Astrocyte of the spinal cord (primary cell): ENCODE measurements around the gene HIP1.

Source experiments
- DNase-seq: peaks from one replicate; pipeline ENCODE4 v3.0.0; 2011; ENCODE audit warnings: low read depth, low spot score
- H3K4me3 ChIP-seq: 2 replicates; pipeline ENCODE4 v1.5.1; 2011; ENCODE audit warnings: low read depth, mild to moderate bottlenecking, low read length, moderate library complexity
- CTCF ChIP-seq: IDR thresholded peaks from 2 replicates; pipeline ENCODE4 v1.5.1; 2012; ENCODE audit warnings: low read depth, mild to moderate bottlenecking, low read length, inconsistent platforms
- in situ Hi-C: cut with HindIII; loops from 2 replicates; pipeline ENCODE4 v1.10.0; 2017; ENCODE audit warnings: low sequenced_read_pairs

HIP1 gene

GRCh38 chr7:75660566-75661215, 78.0 kb downstream of the HIP1 start:
- TF ChIP-seq CTCF = no peak
- H3K4me3 ChIP-seq = no peak overlapping the region
- no peak for DNase-seq
- in situ Hi-C loops = no loop called here

GRCh38 chr7:75658802-75659201, 79.9 kb downstream of the HIP1 start:
- no peak for DNase-seq
- TF ChIP-seq CTCF = no peak
- H3K4me3 ChIP-seq = no peak overlapping the region
- in situ Hi-C loops = no loop called here

GRCh38 chr7:75658369-75658768, 80.4 kb downstream of the HIP1 start:
- H3K4me3 ChIP-seq = no peak overlapping the region
- TF ChIP-seq CTCF = no peak
- in situ Hi-C loops = no loop called here
- DNase-seq = peak; percentile 43

GRCh38 chr7:75657866-75658265, 80.9 kb downstream of the HIP1 start:
- in situ Hi-C loops = no loop called here
- no peak overlapping the region for H3K4me3 ChIP-seq
- DNase-seq = no peak
- TF ChIP-seq CTCF = no peak

GRCh38 chr7:75656740-75657139, 82.0 kb downstream of the HIP1 start:
- DNase-seq = no peak
- TF ChIP-seq CTCF = no peak
- no peak overlapping the region for H3K4me3 ChIP-seq
- in situ Hi-C loops = no loop called here

- H3K4me3 ChIP-seq = no peak overlapping the region
- TF ChIP-seq CTCF = no peak
- in situ Hi-C loops = no loop called here
Measured at GRCh38 chr7:75655536-75655935, 83.2 kb downstream of the HIP1 start.

GRCh38 chr7:75654855-75655254, 83.9 kb downstream of the HIP1 start:
- DNase-seq = no peak
- no peak for TF ChIP-seq CTCF
- in situ Hi-C loops = no loop called here
- H3K4me3 ChIP-seq = no peak overlapping the region

More at GRCh38 chr7:75655536-75655935, 83.2 kb downstream of the HIP1 start:
- DNase-seq = no peak
